Esophagus muscularis mucosa (tissue), 4 donors: ENCODE measurements around the gene TBC1D16. TPM values are rescaled to one million over a fixed set of nuclear protein-coding genes. Genes with fewer than 3 reads are reported as not detected.

Experiments used
- DNase-seq: peaks from one replicate; pipeline ENCODE4 v3.0.0-alpha.2; 2017; ENCODE audit errors: extremely low spot score
- H3K27ac ChIP-seq, 4 donors: fragments of 200-600 bp; sonication (generic); replicated peaks in 1 of 4; 1 replicate in 3 of 4; 2 replicates in 1 of 4; pipeline ENCODE4 v1.5.1; 2016 to 2019; ENCODE audit warnings: mild to moderate bottlenecking in 1 of 4
- H3K27me3 ChIP-seq, 4 donors: fragments of 200-600 bp; sonication (generic); one replicate each; pipeline versions ENCODE4 v1.5.1 to v1.6.0; 2016 to 2019
- H3K36me3 ChIP-seq, 4 donors: fragments of 200-600 bp; sonication (generic); one replicate each; pipeline ENCODE4 v1.5.1; 2016 to 2019
- H3K4me1 ChIP-seq, 4 donors: fragments of 200-600 bp; sonication (generic); one replicate each; pipeline ENCODE4 v1.5.1; 2016 to 2019
- H3K4me3 ChIP-seq, 4 donors: fragments of 200-600 bp; sonication (generic); 1 replicate in 2 of 4; 2 replicates in 2 of 4; pipeline ENCODE4 v1.5.1; 2016 to 2019; ENCODE audit warnings: mild to moderate bottlenecking in 4 of 4, moderate library complexity in 1 of 4
- H3K9me3 ChIP-seq, 4 donors: fragments of 200-600 bp; sonication (generic); 1 replicate in 3 of 4; 2 replicates in 1 of 4; pipeline ENCODE4 v1.5.1; 2016 to 2019
- CTCF ChIP-seq, 3 experiments: fragments of 200-600 bp in 2 of 3; fragments of 450-650 bp in 1 of 3; sonication (generic) in 2 of 3; IDR thresholded peaks; one replicate each; pipeline ENCODE4 v1.5.1; 2017 to 2019; ENCODE audit warnings: antibody characterized with exemption in 3 of 3, mild to moderate bottlenecking in 2 of 3, moderate library complexity in 1 of 3
- EP300 ChIP-seq: sonication (generic); formaldehyde crosslinking; IDR thresholded peaks from one replicate; pipeline ENCODE4 v1.6.1; 2017; ENCODE audit warnings: antibody characterized with exemption
- POLR2A ChIP-seq: fragments of 450-650 bp; IDR thresholded peaks from one replicate; pipeline ENCODE4 v1.6.1; 2017; ENCODE audit warnings: antibody characterized with exemption, moderate library complexity, mild to moderate bottlenecking, low read depth
- POLR2AphosphoS5 ChIP-seq, 2 donors: sonication (generic); formaldehyde crosslinking; IDR thresholded peaks; one replicate each; pipeline ENCODE4 v1.6.1; 2017; ENCODE audit warnings: antibody characterized with exemption in 2 of 2
- WGBS: methylation state at CpG from one replicate; pipeline ENCODE4 v1.1.5; 2018; 5-methylcytosine and 5-hydroxymethylcytosine counted together
- intact Hi-C: fragments of 100-400 bp; cut with DNase I; formaldehyde crosslinking; loops from one replicate; pipeline ENCODE4 v1.15.1; 2023
- total RNA-seq, 4 donors: library from RNA; depleted of rRNA; stranded (reverse); fragments of >200 nt; gene quantifications; one replicate each; pipeline versions ENCODE4 v1.1.0 to v1.2.1, GENCODE V29; 2016

Gene TBC1D16
- total RNA-seq, 4 donors from 2014 or later = 30.3 to 37.4 (median 33.2) TPM

DNA sequence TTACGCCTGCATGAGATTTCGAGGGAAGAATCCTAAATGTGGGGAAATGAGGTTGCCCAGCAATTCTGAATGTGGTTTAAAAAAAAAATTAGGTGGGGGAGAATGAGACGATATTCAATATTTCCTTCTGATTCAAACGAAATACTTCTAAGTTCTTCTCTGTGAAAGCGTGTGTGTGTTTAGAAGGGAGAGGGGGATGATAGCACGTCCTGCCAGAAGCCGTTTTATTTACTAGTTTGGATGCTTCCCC is 47.8 kb downstream of the TBC1D16 start:
- H3K4me1 ChIP-seq = peaks cover 13 to 41% (median 38%) of the 10 kb centered on the region in 4 donors

GRCh38 chr17:79987187-79987934 is 48.3 kb downstream of the TBC1D16 start:
- Histone ChIP-seq H3K27ac (no peak overlapping the region), H3K4me3 (no peak overlapping the region), H3K4me1 (peaks cover 8 to 36% (median 33%) of the 10 kb centered on the region in 4 donors), H3K9me3 (no peaks in the 10 kb centered on the region), H3K27me3 (no peaks in the 10 kb centered on the region), H3K36me3 (peaks cover 0 to 4% (median 0%) of the 10 kb centered on the region in 4 donors)
- WGBS = 89% methylated on average over 18 of the region's 18 CpGs
- intact Hi-C loops = no loop called here
- TF ChIP-seq POLR2A = no peak
- no peak for TF ChIP-seq CTCF (IDR thresholded peaks at IDR 0.05)
- TF ChIP-seq POLR2AphosphoS5 (IDR thresholded peaks at IDR 0.05) = no peak
- TF ChIP-seq EP300 = no peak
- DNase-seq = no peak

More for the DNA sequence above, 47.8 kb downstream of the TBC1D16 start:
- Histone ChIP-seq H3K27ac (no peak overlapping the region), H3K4me3 (no peak overlapping the region), H3K9me3 (no peaks in the 10 kb centered on the region), H3K36me3 (peaks cover 0 to 4% (median 0%) of the 10 kb centered on the region in 4 donors), H3K27me3 (no peaks in the 10 kb centered on the region)
- intact Hi-C loops = no loop called here
- TF ChIP-seq POLR2AphosphoS5 (IDR thresholded peaks at IDR 0.05) = no peak
- no peak for DNase-seq
- WGBS = 85% methylated on average over 7 of the region's 7 CpGs

DNA sequence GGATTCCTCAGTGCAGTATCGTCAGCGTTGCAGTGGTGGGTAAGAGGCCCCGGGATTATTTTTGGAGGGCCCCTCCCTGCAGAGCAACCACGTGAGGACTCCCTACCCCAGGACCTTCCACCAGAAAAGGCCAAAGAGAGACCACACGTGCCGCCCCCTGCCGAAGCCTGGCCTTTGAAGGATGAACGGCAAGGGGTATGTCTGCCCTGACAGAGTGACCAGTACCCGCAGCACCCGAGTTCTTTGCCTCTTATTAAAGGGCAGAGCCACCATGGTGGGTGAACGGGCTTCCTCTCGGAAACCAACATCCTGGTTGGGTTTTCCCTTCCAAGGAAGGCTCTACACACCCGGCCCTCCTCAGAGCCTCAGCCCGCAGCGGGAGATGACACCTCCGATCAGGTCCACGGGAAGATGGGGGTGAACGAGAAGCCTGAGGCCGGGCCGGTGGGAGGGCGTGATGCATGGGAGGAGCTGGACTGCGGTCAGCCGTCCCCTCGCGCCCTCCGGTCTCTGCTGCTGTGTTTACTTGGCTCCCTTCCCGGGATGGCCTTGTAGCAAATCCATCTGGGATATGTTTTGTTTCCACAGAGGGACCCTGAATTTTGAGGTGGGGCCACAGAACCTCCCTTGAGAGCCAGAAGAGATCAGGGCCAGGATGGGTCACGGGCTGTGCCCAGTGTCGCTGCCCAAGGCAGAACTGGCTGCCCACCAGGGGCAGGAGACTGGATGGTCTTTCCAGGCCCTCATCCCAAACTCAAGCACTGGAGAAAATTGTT is 49.1 kb downstream of the TBC1D16 start:
- no peak overlapping the region for H3K27ac ChIP-seq
- no peak overlapping the region for H3K4me3 ChIP-seq
- TF ChIP-seq EP300 (no peak), POLR2AphosphoS5 (IDR thresholded peaks at IDR 0.05) (no peak), CTCF (IDR thresholded peaks at IDR 0.05) (no peak), POLR2A (no peak)
- peaks cover 3 to 29% (median 26%) of the 10 kb centered on the region in 4 donors for H3K4me1 ChIP-seq
- intact Hi-C loops = no loop called here
- H3K36me3 ChIP-seq = peaks cover 0 to 4% (median 0%) of the 10 kb centered on the region in 4 donors
- H3K27me3 ChIP-seq = no peaks in the 10 kb centered on the region
- H3K9me3 ChIP-seq = no peaks in the 10 kb centered on the region
- 80% methylated on average over 7 of the region's 29 CpGs for WGBS
- no peak for DNase-seq

DNA sequence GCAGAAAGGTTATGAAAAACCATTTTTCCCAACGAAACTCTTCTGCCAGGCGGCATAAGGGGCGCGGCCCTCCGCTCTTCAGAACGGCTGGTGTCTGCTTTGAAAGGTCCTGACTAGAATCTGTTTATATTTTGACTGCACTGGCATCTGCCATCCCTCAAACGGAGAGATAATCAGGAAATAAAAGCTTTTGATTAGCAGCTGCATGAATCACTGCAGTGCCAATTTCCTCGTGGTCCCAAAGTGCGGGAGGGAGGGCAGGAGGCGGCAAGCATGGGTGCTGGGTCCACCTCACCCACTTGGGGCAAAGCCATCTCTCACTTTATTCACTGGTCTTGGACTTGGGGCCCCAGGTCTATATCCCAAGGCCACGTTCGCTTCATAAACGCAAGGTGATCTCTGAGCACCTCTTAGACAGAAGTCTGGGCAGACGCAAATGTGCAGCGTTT is 49.7 kb downstream of the TBC1D16 start:
- intact Hi-C loops = no loop called here
- Histone ChIP-seq H3K36me3 (peaks cover 0 to 4% (median 0%) of the 10 kb centered on the region in 4 donors), H3K9me3 (no peaks in the 10 kb centered on the region), H3K27ac (no peak overlapping the region), H3K4me1 (peaks cover 0 to 22% (median 19%) of the 10 kb centered on the region in 4 donors), H3K27me3 (no peaks in the 10 kb centered on the region), H3K4me3 (no peak overlapping the region)
- 91% methylated on average over 15 of the region's 15 CpGs for WGBS
- no peak for DNase-seq
- TF ChIP-seq POLR2AphosphoS5 (IDR thresholded peaks at IDR 0.05) = no peak
- no peak for TF ChIP-seq EP300
- no peak for TF ChIP-seq POLR2A
- no peak for TF ChIP-seq CTCF (IDR thresholded peaks at IDR 0.05)

DNA sequence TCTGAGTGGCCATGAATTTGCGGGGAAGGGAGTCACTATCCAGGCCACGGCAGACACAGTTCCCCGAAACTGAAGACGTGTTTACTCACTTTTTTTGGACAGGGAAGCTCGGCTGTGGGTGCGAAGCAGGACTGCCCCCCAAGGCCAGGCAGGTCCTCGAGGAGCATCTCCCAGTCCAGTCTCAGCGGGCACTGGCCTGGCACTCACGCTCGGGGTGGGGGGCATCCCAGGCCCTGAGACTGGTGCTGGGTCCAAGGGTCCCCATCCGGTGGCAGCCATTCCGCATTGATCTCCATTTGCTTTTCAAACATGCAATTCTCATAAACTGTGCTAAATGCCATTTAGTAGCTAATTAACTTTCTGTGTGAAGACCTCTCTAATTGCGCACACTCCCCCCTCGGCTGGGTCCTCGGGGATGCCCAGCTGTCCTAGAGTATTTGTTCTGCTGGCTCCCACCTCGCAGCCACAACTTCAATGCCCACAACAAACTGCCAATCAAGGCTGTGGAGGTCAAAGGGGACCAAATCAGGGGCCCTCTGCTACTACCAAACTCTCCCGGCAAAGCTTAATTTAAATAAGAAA is 50.2 kb downstream of the TBC1D16 start:
- Histone ChIP-seq H3K27ac (no peak overlapping the region), H3K4me3 (no peak overlapping the region), H3K9me3 (no peaks in the 10 kb centered on the region), H3K27me3 (no peaks in the 10 kb centered on the region), H3K4me1 (peaks cover 0 to 22% (median 18%) of the 10 kb centered on the region in 4 donors), H3K36me3 (peaks cover 0 to 4% (median 0%) of the 10 kb centered on the region in 4 donors)
- TF ChIP-seq CTCF (IDR thresholded peaks at IDR 0.05) = no peak
- TF ChIP-seq POLR2AphosphoS5 (IDR thresholded peaks at IDR 0.05) = no peak
- no peak for TF ChIP-seq EP300
- TF ChIP-seq POLR2A = no peak
- no peak for DNase-seq
- 97% methylated on average over 16 of the region's 17 CpGs for WGBS
- intact Hi-C loops = no loop called here
